ENCODE results near the gene KCNN2. TPM values are rescaled to one million over a fixed set of nuclear protein-coding genes. Genes with fewer than 3 reads are reported as not detected.

The KCNN2 gene
- total and polyA plus RNA-seq, 2 of the 4 experiments (the other 2 are of a cell fraction) = 2.2 to 8.8 TPM

DNA sequence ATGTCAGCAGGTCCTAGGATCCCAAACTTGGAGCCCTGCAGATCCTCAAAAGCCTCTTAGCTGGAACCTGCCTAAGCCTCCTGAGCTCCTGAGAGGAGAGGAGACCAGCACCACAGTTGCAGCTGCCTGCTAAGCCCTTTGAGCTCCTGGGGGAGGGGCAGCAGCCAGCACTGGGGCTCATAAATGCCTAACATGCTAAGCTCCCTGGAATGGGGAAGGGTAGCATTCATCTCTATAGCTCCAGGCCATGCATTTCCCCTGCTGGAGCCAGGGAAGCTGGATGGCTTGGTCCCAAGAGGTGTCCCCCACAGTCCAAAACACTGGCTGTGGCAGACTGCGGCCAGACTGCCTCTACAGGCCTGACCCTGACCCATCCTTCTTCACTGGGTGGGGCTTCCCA is 182.7 kb downstream of the KCNN2 start:
- Histone ChIP-seq H3K4me1 (ENCODE audit: control insufficient read depth, insufficient read depth, low read length) (no peaks in the 10 kb centered on the region), H3K27ac (ENCODE audit: insufficient read depth, low read length) (no peak overlapping the region), H3K4me3 (ENCODE audit: insufficient read depth, low read depth, low read length) (no peak overlapping the region), H3K4ac (ENCODE audit: low read depth, low read length) (no peak overlapping the region), H2BK5ac (ENCODE audit: low read depth, low read length, poor library complexity, severe bottlenecking) (no peak overlapping the region), H2BK15ac (ENCODE audit: low read depth, low read length) (no peak overlapping the region), H4K5ac (ENCODE audit: low read depth, low read length) (no peak overlapping the region), H3K9ac (ENCODE audit: low read depth, low read length) (no peak overlapping the region), H3K9me1 (ENCODE audit: insufficient read depth, low read length) (no peaks in the 10 kb centered on the region), H4K8ac (ENCODE audit: low read depth in 2 of 2, low read length in 2 of 2) (no peak overlapping the region), H3K14ac (replicated peaks; ENCODE audit: low read depth, low read length) (no peak overlapping the region), H3K4me2 (ENCODE audit: low read depth, low read length) (no peak overlapping the region), H3K23ac (ENCODE audit: low read depth, low read length) (no peak overlapping the region), H3K9me3 (ENCODE audit: control insufficient read depth, insufficient read depth, low read length) (peaks cover 9% of the 10 kb centered on the region; the same call in 1 of the 2 replicates), H3K79me1 (ENCODE audit: low read depth in 1 of 2, low read length in 2 of 2) (no peaks in the 10 kb centered on the region), H2BK120ac (ENCODE audit: low read depth, low read length) (no peak overlapping the region), H2AK5ac (ENCODE audit: low read depth, low read length) (no peak overlapping the region), H2AK9ac (replicated peaks; ENCODE audit: low read depth, low read length, poor library complexity) (no peak overlapping the region), H3K18ac (ENCODE audit: low read depth, low read length) (no peak overlapping the region), H2AFZ (replicated peaks; ENCODE audit: low read length, poor library complexity) (no peak overlapping the region), H4K20me1 (ENCODE audit: insufficient read depth, low read length) (no peaks in the 10 kb centered on the region), H2BK20ac (ENCODE audit: low read depth, low read length) (no peak overlapping the region), H3K36me3 (ENCODE audit: control insufficient read depth, insufficient read depth, low read length) (no peaks in the 10 kb centered on the region), H3K27me3 (ENCODE audit: control insufficient read depth, insufficient read depth, low read length) (no peaks in the 10 kb centered on the region), H3K56ac (ENCODE audit: extremely low read depth, insufficient read depth, low read length) (no peak overlapping the region), H4K91ac (ENCODE audit: insufficient read depth, low read depth, low read length) (no peak overlapping the region)
- TF ChIP-seq, protein P1, sequence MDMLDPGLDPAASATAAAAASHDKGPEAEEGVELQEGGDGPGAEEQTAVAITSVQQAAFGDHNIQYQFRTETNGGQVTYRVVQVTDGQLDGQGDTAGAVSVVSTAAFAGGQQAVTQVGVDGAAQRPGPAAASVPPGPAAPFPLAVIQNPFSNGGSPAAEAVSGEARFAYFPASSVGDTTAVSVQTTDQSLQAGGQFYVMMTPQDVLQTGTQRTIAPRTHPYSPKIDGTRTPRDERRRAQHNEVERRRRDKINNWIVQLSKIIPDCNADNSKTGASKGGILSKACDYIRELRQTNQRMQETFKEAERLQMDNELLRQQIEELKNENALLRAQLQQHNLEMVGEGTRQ (IDR thresholded peaks at IDR 0.05; ENCODE audit: low read depth, low read length) = no peak
- TF ChIP-seq, protein P2, sequence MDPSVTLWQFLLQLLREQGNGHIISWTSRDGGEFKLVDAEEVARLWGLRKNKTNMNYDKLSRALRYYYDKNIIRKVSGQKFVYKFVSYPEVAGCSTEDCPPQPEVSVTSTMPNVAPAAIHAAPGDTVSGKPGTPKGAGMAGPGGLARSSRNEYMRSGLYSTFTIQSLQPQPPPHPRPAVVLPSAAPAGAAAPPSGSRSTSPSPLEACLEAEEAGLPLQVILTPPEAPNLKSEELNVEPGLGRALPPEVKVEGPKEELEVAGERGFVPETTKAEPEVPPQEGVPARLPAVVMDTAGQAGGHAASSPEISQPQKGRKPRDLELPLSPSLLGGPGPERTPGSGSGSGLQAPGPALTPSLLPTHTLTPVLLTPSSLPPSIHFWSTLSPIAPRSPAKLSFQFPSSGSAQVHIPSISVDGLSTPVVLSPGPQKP (IDR thresholded peaks at IDR 0.05; ENCODE audit: borderline replicate concordance, low read depth, low read length) = no peak
- TF ChIP-seq RAD21 (IDR thresholded peaks at IDR 0.05; ENCODE audit: low read length) = no peak
- TF ChIP-seq, protein P3, sequence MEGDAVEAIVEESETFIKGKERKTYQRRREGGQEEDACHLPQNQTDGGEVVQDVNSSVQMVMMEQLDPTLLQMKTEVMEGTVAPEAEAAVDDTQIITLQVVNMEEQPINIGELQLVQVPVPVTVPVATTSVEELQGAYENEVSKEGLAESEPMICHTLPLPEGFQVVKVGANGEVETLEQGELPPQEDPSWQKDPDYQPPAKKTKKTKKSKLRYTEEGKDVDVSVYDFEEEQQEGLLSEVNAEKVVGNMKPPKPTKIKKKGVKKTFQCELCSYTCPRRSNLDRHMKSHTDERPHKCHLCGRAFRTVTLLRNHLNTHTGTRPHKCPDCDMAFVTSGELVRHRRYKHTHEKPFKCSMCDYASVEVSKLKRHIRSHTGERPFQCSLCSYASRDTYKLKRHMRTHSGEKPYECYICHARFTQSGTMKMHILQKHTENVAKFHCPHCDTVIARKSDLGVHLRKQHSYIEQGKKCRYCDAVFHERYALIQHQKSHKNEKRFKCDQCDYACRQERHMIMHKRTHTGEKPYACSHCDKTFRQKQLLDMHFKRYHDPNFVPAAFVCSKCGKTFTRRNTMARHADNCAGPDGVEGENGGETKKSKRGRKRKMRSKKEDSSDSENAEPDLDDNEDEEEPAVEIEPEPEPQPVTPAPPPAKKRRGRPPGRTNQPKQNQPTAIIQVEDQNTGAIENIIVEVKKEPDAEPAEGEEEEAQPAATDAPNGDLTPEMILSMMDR (conservative IDR thresholded peaks at IDR 0.05; ENCODE audit: low read depth, low read length) = no peak
- no peak for TF ChIP-seq MXI1 (IDR thresholded peaks at IDR 0.05; ENCODE audit: borderline replicate concordance, low read depth, low read length)
- TF ChIP-seq CHD1 (IDR thresholded peaks at IDR 0.05; ENCODE audit: low read depth, low read length) = no peak
- no peak for TF ChIP-seq NFE2L2 (IDR thresholded peaks at IDR 0.05; ENCODE audit: low read depth, low read length)
- no peak for TF ChIP-seq POLR2A (IDR thresholded peaks at IDR 0.05; ENCODE audit: low read depth, low read length)
- TF ChIP-seq MAZ (IDR thresholded peaks at IDR 0.05; ENCODE audit: borderline replicate concordance, low read depth, low read length) = no peak
- no peak for TF ChIP-seq FOS (IDR thresholded peaks at IDR 0.05; ENCODE audit: low read depth, low read length)
- TF ChIP-seq SMC3 (IDR thresholded peaks at IDR 0.05; ENCODE audit: low read depth, low read length) = no peak
- no peak for TF ChIP-seq CEBPB (IDR thresholded peaks at IDR 0.05; ENCODE audit: low read depth, low read length)
- TF ChIP-seq RCOR1 (IDR thresholded peaks at IDR 0.05; ENCODE audit: insufficient replicate concordance, low read length) = no peak
- in situ Hi-C loops (cut with MboI; ENCODE audit: low sequenced_read_pairs) = no loop called here
- no TSS peak for BruUV-seq (replicated peaks)
- dilution Hi-C loops (cut with HindIII; ENCODE audit: low sequenced_read_pairs, unreplicated experiment) = no loop called here
- no CpG with 5 or more reads among the region's 1 CpG for WGBS, 2 experiments (ENCODE audit: extremely low coverage in 2 of 2, insufficient read length in 1 of 2)
- DNase-seq (no peak), ATAC-seq (ENCODE audit: low read depth) (no peak)
- POLR2A ChIA-PET (ENCODE audit: unreplicated experiment) = no interaction called here
- CTCF ChIA-PET = no interaction called here
- intact Hi-C loops (cut with micrococcal nuclease) = no loop called here

Data from IMR-90 (cell line).